Embryonic facial prominence (tissue), 1 donor: ENCODE results near the gene C3orf20.

Experiments
- DNase-seq: peaks from one replicate; pipeline ENCODE4 v3.0.0-alpha.2; 2016; ENCODE audit errors: extremely low spot score

Gene C3orf20

GRCh38 chr3:14812196-14812790, 137.4 kb downstream of the C3orf20 start:
- DNase-seq = no peak

- DNase-seq = no peak
Measured at GRCh38 chr3:14814411-14814871, 139.5 kb downstream of the C3orf20 start.

- no peak for DNase-seq
Measured at GRCh38 chr3:14816359-14816758, 141.4 kb downstream of the C3orf20 start.

GRCh38 chr3:14818804-14819500, 144.0 kb downstream of the C3orf20 start, which contains the start of gene FGD5:
FGD5 (plus strand) TSS chr3:14818962; CDS start chr3:14819072, 110 bp downstream.
- no peak for DNase-seq

- DNase-seq = no peak
Measured at GRCh38 chr3:14819671-14820070, 144.7 kb downstream of the C3orf20 start.

GRCh38 chr3:14820156-14820555, 145.2 kb downstream of the C3orf20 start:
- DNase-seq = no peak

GRCh38 chr3:14821151-14821550, 146.2 kb downstream of the C3orf20 start:
- DNase-seq = no peak

- DNase-seq = no peak
Measured at GRCh38 chr3:14822134-14822533, 147.2 kb downstream of the C3orf20 start.
